ENCODE results near the gene RDH14.

RDH14 gene

DNA sequence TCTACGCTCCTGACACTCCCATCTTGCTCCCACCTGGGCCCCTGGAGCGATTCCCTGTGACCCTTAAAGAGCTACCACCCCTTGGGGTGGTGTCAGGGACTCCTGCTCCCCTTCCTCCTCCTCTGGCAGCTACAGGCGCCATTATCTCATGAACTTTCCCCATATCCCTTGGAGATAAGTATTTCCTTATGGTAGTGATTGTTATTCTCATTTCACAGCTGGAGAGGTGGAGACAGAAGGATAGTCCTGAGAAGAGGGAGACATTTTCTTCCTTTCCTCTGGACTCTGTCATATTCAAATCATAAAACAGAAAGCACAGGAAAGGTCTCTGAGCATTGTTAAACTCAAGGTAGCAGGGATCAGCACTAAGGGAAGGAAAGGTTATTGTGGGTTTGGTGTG is 34.6 kb downstream of the RDH14 start:
- TF ChIP-seq, protein P1, sequence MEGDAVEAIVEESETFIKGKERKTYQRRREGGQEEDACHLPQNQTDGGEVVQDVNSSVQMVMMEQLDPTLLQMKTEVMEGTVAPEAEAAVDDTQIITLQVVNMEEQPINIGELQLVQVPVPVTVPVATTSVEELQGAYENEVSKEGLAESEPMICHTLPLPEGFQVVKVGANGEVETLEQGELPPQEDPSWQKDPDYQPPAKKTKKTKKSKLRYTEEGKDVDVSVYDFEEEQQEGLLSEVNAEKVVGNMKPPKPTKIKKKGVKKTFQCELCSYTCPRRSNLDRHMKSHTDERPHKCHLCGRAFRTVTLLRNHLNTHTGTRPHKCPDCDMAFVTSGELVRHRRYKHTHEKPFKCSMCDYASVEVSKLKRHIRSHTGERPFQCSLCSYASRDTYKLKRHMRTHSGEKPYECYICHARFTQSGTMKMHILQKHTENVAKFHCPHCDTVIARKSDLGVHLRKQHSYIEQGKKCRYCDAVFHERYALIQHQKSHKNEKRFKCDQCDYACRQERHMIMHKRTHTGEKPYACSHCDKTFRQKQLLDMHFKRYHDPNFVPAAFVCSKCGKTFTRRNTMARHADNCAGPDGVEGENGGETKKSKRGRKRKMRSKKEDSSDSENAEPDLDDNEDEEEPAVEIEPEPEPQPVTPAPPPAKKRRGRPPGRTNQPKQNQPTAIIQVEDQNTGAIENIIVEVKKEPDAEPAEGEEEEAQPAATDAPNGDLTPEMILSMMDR (IDR thresholded peaks at IDR 0.05; ENCODE audit: low read depth, low read length) = no peak
- no peak overlapping the region for H3K4me3 ChIP-seq (ENCODE audit: low read depth, low read length)

GRCh38 chr2:18525236-18525635 is 35.2 kb downstream of the RDH14 start:
- TF ChIP-seq, protein P1 (IDR thresholded peaks at IDR 0.05; ENCODE audit: low read depth, low read length) = no peak
- H3K4me3 ChIP-seq (ENCODE audit: low read depth, low read length) = no peak overlapping the region

DNA sequence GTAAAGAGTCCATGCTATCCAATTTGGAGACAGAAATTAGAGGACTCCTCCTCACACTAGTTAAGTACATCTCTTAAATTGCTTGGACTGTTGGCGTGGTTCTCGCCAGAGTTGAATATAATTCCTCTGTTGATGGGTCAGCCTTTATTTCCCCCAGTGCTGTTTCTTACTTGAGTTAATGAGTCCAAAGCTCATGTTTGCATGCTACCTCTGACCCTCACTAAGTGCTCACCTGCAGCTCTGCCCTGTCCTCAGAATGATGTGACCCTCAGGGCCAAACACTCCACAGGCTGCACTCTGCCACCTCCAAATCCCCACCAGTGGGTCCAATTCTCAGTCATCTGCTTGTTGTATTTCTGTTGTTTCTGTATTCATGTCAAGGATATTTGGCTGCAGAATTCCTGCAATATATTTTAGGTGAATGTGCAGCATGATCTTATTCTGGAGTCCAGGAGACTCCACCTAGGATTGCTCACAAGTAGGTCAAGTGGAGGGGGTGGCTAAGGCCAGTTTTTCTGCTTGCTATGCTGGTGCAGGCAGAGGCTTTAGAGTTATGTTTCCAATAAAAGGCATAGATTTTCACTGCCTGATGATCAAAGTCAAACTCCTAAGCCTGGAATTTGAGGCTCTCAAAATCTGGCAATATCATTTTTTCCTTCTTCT is 37.8 kb downstream of the RDH14 start:
- TF ChIP-seq, protein P1 (IDR thresholded peaks at IDR 0.05; ENCODE audit: low read depth, low read length) = no peak
- H3K4me3 ChIP-seq (ENCODE audit: low read depth, low read length) = no peak overlapping the region

DNA sequence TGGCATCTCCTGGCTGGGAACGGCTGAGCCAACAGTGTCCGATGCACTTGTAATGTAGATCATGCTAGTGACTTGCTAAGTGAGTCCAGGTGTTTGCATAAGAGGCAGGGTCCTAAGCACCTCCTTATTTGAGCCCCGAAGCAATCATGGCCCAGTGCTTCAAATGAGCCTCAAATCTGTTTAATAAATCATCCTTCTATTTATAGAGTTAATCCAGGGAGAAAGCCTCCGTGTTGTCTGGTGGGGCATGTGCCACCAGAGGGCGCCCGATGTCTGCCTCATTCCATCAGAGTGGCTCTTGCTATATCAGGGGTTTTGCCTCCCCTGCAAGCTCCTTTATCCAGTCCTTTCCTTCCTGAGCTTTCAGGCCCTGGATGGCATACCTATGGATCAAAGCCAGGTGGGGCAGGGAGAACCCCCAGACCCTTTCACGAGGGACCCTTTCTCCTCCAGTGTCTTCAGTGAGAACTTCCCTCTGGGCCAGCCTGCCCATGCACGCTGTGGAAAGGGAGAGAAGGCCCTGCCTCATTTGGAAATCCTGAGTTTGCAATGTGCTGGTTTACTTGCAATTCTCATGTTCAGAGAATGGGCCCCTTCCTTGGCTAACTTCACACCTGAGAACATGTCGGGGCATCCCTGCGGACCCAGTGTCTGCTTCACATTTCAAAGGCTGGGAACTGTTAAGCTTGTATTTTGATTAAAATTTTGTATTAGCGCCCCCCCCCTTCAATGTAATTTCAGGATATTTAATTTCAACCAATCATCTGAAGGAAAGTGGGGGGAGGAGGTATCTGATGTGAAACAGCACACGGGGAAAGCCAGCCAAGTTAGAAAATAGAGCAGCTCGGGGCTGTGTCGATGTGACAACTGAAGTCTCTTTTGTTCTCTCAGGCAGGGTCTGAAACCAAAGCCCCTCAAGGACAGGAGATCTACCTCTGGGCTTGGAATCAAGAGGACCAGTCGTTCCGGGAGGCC is 39.7 kb downstream of the RDH14 start:
- TF ChIP-seq, protein P1 (IDR thresholded peaks at IDR 0.05; ENCODE audit: low read depth, low read length) = peak; percentile 77
- no peak overlapping the region for H3K4me3 ChIP-seq (ENCODE audit: low read depth, low read length)

GRCh38 chr2:18519914-18520450 is 40.5 kb downstream of the RDH14 start:
- H3K4me3 ChIP-seq (ENCODE audit: low read depth, low read length) = no peak overlapping the region
- TF ChIP-seq, protein P1 (IDR thresholded peaks at IDR 0.05; ENCODE audit: low read depth, low read length) = no peak

- TF ChIP-seq, protein P1 (IDR thresholded peaks at IDR 0.05; ENCODE audit: low read depth, low read length) = no peak
Measured at GRCh38 chr2:18518116-18519111, 42.0 kb downstream of the RDH14 start.

More at GRCh38 chr2:18518116-18519111, 42.0 kb downstream of the RDH14 start:
- peak overlapping the region; percentile 29; the same call in 1 of the 2 replicates for H3K4me3 ChIP-seq (ENCODE audit: low read depth, low read length)
